ENCODE data around the gene ZNF516. TPM values are rescaled to one million over a fixed set of nuclear protein-coding genes. Genes with fewer than 3 reads are reported as not detected.

The ZNF516 gene
- total RNA-seq, 1 donor from 2014 or later, result 1.2 TPM

DNA sequence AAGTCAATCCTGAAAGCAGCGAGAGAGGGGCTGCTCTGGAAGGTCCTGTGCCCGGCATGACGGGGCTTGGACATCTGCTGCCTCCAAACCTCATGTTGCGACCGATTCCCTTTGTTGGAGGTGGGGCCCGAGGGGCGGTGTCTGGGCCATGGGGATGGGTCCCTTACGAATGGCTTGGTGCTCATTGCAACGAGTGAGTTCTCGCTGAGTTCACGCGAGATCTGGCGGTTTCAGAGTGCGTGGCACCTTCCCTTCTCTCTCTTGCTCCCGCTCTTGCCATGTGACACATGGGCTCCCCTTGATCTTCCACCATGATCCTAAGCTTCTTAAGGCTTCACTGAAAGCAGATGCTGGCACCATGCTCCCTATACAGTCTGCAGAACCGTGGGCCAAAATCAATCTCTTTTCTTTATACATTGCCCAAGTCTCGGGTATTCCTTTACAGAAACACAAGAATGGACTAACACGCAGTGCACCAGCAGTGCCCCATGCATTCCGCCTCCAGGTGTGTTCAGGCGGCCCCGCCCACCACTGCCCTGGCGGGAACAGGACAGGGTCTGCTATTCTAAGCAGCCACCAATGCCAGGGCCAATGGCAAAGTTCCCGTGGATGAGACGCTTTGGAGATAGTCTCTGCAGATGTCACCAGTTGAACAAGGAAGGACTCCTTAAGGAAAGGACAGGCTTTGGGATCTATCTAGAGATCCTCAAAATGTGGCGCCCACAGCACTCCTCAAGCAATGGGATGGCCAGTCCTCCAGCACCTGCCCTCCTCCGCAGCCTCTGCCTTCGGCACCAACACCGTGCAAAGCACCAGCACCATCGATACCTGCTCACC lies 63.4 kb downstream of the ZNF516 start:
- Mint-ChIP-seq H3K27ac (no peak overlapping the region), H3K4me3 (ENCODE audit: low read depth) (no peak overlapping the region), H3K4me1 (ENCODE audit: low read depth) (no peaks in the 10 kb centered on the region), H3K9me3 (no peaks in the 10 kb centered on the region), H3K36me3 (ENCODE audit: low read depth) (no peaks in the 10 kb centered on the region), H3K27me3 (ENCODE audit: low read depth) (peaks cover 2% of the 10 kb centered on the region)
- intact Hi-C loops (cut with micrococcal nuclease), result no loop called here
- no peak for DNase-seq (ENCODE audit: low spot score)

- no peak for DNase-seq (ENCODE audit: low spot score)
- H3K4me1 Mint-ChIP-seq (ENCODE audit: low read depth), result no peaks in the 10 kb centered on the region
- H3K27me3 Mint-ChIP-seq (ENCODE audit: low read depth), result peaks cover 2% of the 10 kb centered on the region
- no peak overlapping the region for H3K27ac Mint-ChIP-seq
- no peak overlapping the region for H3K4me3 Mint-ChIP-seq (ENCODE audit: low read depth)
- intact Hi-C loops (cut with micrococcal nuclease), result no loop called here
- H3K9me3 Mint-ChIP-seq, result no peaks in the 10 kb centered on the region
- H3K36me3 Mint-ChIP-seq (ENCODE audit: low read depth), result no peaks in the 10 kb centered on the region
Measured at GRCh38 chr18:76430636-76431035, 64.4 kb downstream of the ZNF516 start.

GRCh38 chr18:76429262-76430126 lies 65.5 kb downstream of the ZNF516 start:
- Mint-ChIP-seq H3K27ac (no peak overlapping the region), H3K36me3 (ENCODE audit: low read depth) (no peaks in the 10 kb centered on the region)

GRCh38 chr18:76428396-76429261 lies 66.4 kb downstream of the ZNF516 start:
- DNase-seq (ENCODE audit: low spot score), result no peak
- H3K4me1 Mint-ChIP-seq (ENCODE audit: low read depth), result no peaks in the 10 kb centered on the region
- H3K27me3 Mint-ChIP-seq (ENCODE audit: low read depth), result peaks cover 2% of the 10 kb centered on the region
- no peaks in the 10 kb centered on the region for H3K9me3 Mint-ChIP-seq
- no peak overlapping the region for H3K4me3 Mint-ChIP-seq (ENCODE audit: low read depth)
- H3K36me3 Mint-ChIP-seq (ENCODE audit: low read depth), result no peaks in the 10 kb centered on the region
- no peak overlapping the region for H3K27ac Mint-ChIP-seq
- intact Hi-C loops (cut with micrococcal nuclease), result no loop called here

More at GRCh38 chr18:76429262-76430126, 65.5 kb downstream of the ZNF516 start:
- intact Hi-C loops (cut with micrococcal nuclease), result no loop called here
- Mint-ChIP-seq H3K9me3 (no peaks in the 10 kb centered on the region), H3K4me3 (ENCODE audit: low read depth) (no peak overlapping the region), H3K4me1 (ENCODE audit: low read depth) (no peaks in the 10 kb centered on the region), H3K27me3 (ENCODE audit: low read depth) (peaks cover 2% of the 10 kb centered on the region)
- DNase-seq (ENCODE audit: low spot score), result no peak

- intact Hi-C loops (cut with micrococcal nuclease), result no loop called here
- Mint-ChIP-seq H3K4me3 (ENCODE audit: low read depth) (no peak overlapping the region), H3K4me1 (ENCODE audit: low read depth) (no peaks in the 10 kb centered on the region), H3K36me3 (ENCODE audit: low read depth) (no peaks in the 10 kb centered on the region), H3K9me3 (no peaks in the 10 kb centered on the region), H3K27me3 (ENCODE audit: low read depth) (peaks cover 2% of the 10 kb centered on the region), H3K27ac (no peak overlapping the region)
- no peak for DNase-seq (ENCODE audit: low spot score)
Measured at GRCh38 chr18:76426737-76427305, 68.2 kb downstream of the ZNF516 start.

DNA sequence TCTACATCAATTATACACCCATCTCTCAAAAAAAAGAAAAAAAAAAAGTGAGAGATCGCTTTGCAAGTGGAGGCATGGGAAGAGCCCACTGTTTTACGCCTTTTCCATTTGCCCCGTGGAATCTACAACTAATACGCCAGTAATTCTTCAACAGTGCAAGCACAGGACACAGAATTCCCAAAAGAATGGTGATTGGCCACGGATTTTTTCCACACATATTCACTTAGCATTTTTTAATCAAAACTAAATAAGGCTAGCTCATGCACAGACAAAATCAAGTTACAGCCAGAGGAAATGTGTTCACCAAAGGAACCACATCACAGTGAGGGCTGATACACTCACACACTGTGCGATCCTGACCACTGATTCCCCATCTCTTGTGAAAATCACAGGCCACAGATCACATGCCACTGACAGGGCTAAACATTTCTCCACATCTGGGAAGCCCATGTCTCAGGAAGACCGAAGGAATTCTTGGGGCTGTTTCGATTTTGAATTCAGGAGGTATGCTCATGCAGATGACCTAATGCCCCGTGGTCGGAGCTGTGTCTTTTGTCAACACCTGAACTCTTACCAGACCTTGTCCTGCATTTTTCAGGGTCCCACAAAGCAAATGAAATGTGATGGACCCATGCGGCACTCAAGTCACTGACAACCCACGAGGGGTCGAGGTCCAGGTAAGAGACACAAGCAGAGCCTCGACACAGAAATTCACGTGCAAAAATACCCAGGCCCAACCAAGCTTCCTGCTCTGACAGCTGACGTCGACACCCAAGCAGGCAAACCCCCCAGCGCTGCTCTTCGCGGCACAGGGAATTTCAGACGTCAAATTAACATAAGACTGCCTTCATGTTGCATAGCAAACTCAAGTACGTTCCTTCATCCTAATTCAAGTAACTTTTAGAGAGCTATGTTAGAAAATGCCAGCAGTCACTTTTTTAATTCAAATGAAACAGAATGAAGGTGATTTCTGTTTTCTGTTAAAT lies 69.6 kb downstream of the ZNF516 start:
- Mint-ChIP-seq H3K36me3 (ENCODE audit: low read depth) (no peaks in the 10 kb centered on the region), H3K27me3 (ENCODE audit: low read depth) (peaks cover 2% of the 10 kb centered on the region), H3K27ac (no peak overlapping the region), H3K4me3 (ENCODE audit: low read depth) (no peak overlapping the region), H3K4me1 (ENCODE audit: low read depth) (no peaks in the 10 kb centered on the region), H3K9me3 (no peaks in the 10 kb centered on the region)
- DNase-seq (ENCODE audit: low spot score), result no peak
- intact Hi-C loops (cut with micrococcal nuclease), result no loop called here

DNA sequence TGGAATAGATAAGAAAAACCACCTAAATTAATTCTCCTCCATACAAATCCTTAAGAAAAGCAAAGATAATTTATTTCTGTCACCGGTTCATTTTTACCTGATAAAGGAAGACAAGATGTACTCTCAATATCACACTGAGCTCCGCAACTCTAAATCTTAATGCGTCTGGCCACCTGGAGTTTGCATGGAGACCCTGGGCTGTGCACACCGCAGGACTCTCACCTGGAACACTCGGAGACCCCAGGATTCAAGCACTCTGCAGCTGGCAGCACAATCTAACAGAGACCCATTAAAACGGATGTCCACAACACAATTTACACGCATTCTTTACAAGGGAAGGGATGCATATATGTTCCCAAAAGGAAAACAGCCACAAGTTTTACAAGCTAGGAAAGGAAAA lies 72.2 kb downstream of the ZNF516 start:
- H3K9me3 Mint-ChIP-seq, result no peaks in the 10 kb centered on the region
- no peak for DNase-seq (ENCODE audit: low spot score)
- no peaks in the 10 kb centered on the region for H3K4me1 Mint-ChIP-seq (ENCODE audit: low read depth)
- no peak overlapping the region for H3K27ac Mint-ChIP-seq
- H3K27me3 Mint-ChIP-seq (ENCODE audit: low read depth), result peaks cover 4% of the 10 kb centered on the region
- no peaks in the 10 kb centered on the region for H3K36me3 Mint-ChIP-seq (ENCODE audit: low read depth)
- no peak overlapping the region for H3K4me3 Mint-ChIP-seq (ENCODE audit: low read depth)
- intact Hi-C loops (cut with micrococcal nuclease), result no loop called here

GRCh38 chr18:76422121-76422520 lies 72.9 kb downstream of the ZNF516 start:
- H3K9me3 Mint-ChIP-seq, result no peaks in the 10 kb centered on the region
- peaks cover 2% of the 10 kb centered on the region for H3K27me3 Mint-ChIP-seq (ENCODE audit: low read depth)
- no peaks in the 10 kb centered on the region for H3K36me3 Mint-ChIP-seq (ENCODE audit: low read depth)
- H3K4me1 Mint-ChIP-seq (ENCODE audit: low read depth), result no peaks in the 10 kb centered on the region
- no peak overlapping the region for H3K27ac Mint-ChIP-seq
- intact Hi-C loops (cut with micrococcal nuclease), result no loop called here
- DNase-seq (ENCODE audit: low spot score), result no peak
- no peak overlapping the region for H3K4me3 Mint-ChIP-seq (ENCODE audit: low read depth)

GRCh38 chr18:76421685-76422078 lies 73.4 kb downstream of the ZNF516 start:
- intact Hi-C loops (cut with micrococcal nuclease), result no loop called here
- Mint-ChIP-seq H3K4me1 (ENCODE audit: low read depth) (no peaks in the 10 kb centered on the region), H3K9me3 (no peaks in the 10 kb centered on the region), H3K4me3 (ENCODE audit: low read depth) (no peak overlapping the region), H3K27ac (no peak overlapping the region), H3K27me3 (ENCODE audit: low read depth) (peaks cover 3% of the 10 kb centered on the region), H3K36me3 (ENCODE audit: low read depth) (no peaks in the 10 kb centered on the region)
- no peak for DNase-seq (ENCODE audit: low spot score)

- H3K36me3 Mint-ChIP-seq (ENCODE audit: low read depth), result no peaks in the 10 kb centered on the region
- no peak overlapping the region for H3K27ac Mint-ChIP-seq
- no peaks in the 10 kb centered on the region for H3K4me1 Mint-ChIP-seq (ENCODE audit: low read depth)
- intact Hi-C loops (cut with micrococcal nuclease), result no loop called here
- no peaks in the 10 kb centered on the region for H3K9me3 Mint-ChIP-seq
- no peak overlapping the region for H3K4me3 Mint-ChIP-seq (ENCODE audit: low read depth)
- no peak for DNase-seq (ENCODE audit: low spot score)
- H3K27me3 Mint-ChIP-seq (ENCODE audit: low read depth), result peaks cover 5% of the 10 kb centered on the region
Measured at GRCh38 chr18:76420898-76421684, 74.0 kb downstream of the ZNF516 start.

GRCh38 chr18:76419811-76420210 lies 75.2 kb downstream of the ZNF516 start:
- H3K36me3 Mint-ChIP-seq (ENCODE audit: low read depth), result no peaks in the 10 kb centered on the region
- H3K27me3 Mint-ChIP-seq (ENCODE audit: low read depth), result peaks cover 6% of the 10 kb centered on the region
- DNase-seq (ENCODE audit: low spot score), result no peak
- H3K4me3 Mint-ChIP-seq (ENCODE audit: low read depth), result no peak overlapping the region
- intact Hi-C loops (cut with micrococcal nuclease), result no loop called here
- H3K27ac Mint-ChIP-seq, result no peak overlapping the region
- H3K9me3 Mint-ChIP-seq, result no peaks in the 10 kb centered on the region
- H3K4me1 Mint-ChIP-seq (ENCODE audit: low read depth), result no peaks in the 10 kb centered on the region

All from activated T-helper 2 cell treated with anti-CD3 and anti-CD28 coated beads, Interferon-gamma antibody, Interleukin-2, Interleukin-4, amounts not matched to agents 10 μg/mL and 5 μg/mL and 100 μg/mL, durations not matched to agents 14 hours and 24 hours and 36 hours (primary cell).